K562 (cell line): ENCODE results near the gene FAM53A. TPM values are rescaled to one million over a fixed set of nuclear protein-coding genes. Genes with fewer than 3 reads are reported as not detected.
A peak's percentile ranks its signal among the peaks of the same experiment; 100 is the strongest.

ENCODE experiments used
- ADNP ChIP-seq: fragments of 200-800 bp; sonication (Bioruptor generic); IDR thresholded peaks from 2 replicates; pipeline ENCODE4 v1.6.1; 2016; ENCODE audit warnings: missing genetic modification characterization, missing compliant biosample characterization
- BRD4 ChIP-seq: fragments of 200-600 bp; sonication (generic); IDR thresholded peaks from 2 replicates; pipeline ENCODE4 v1.6.1; 2017; ENCODE audit warnings: inconsistent platforms
- CXXC5 ChIP-seq: fragments of 250-450 bp; sonication (Bioruptor Pico); IDR thresholded peaks from 2 replicates; pipeline ENCODE4 v1.8.0; 2022; ENCODE audit warnings: inconsistent platforms, mild to moderate bottlenecking, moderate library complexity
- HDAC2 ChIP-seq: fragments of 450-650 bp; IDR thresholded peaks from 2 replicates; pipeline ENCODE4 v1.6.1; 2016; ENCODE audit warnings: mild to moderate bottlenecking
- PHF8 ChIP-seq: fragments of 200-600 bp; sonication (generic); IDR thresholded peaks from 2 replicates; pipeline ENCODE4 v1.6.1; 2012; ENCODE audit warnings: mixed run types, mild to moderate bottlenecking, inconsistent platforms, low read length, moderate library complexity, borderline replicate concordance
- SP1 ChIP-seq: sonication (generic); formaldehyde crosslinking; IDR thresholded peaks from 2 replicates; pipeline ENCODE4 v1.8.1; 2022; ENCODE audit warnings: mild to moderate bottlenecking, missing genetic modification reagents
- SREBF1 ChIP-seq: fragments of 150-350 bp; IDR thresholded peaks from 2 replicates; pipeline ENCODE4 v1.6.1; 2014; ENCODE audit warnings: antibody characterized with exemption, low read depth, low read length, borderline replicate concordance
- polyA plus RNA-seq, 8 experiments: library from polyadenylated mRNA; depleted of rRNA in 4 of 8; stranded (reverse) in 5 of 8; unstranded in 3 of 8; fragments of >200 nt; fragmentation: Nextera tagmentation in 2 of 8; fragmentation: Illumina TruSeq in 1 of 8; extraction: Ambion mirVana in 2 of 8; extraction: Trizol in 1 of 8; gene quantifications; 2 replicates each; pipeline versions ENCODE4 v1.2.1 to v1.2.3, GENCODE V29; 2011 to 2014; ENCODE audit warnings: inconsistent platforms in 1 of 8, missing spikeins in 1 of 8
- total RNA-seq, 7 experiments: library from RNA; depleted of rRNA in 6 of 7; stranded (reverse); fragments of >200 nt in 6 of 7; fragmentation: Illumina TruSeq in 2 of 7; extraction: Trizol in 2 of 7; gene quantifications; 2 replicates each; pipeline versions ENCODE4 v1.2.1 to v1.2.3, GENCODE V29; 2011 to 2021; ENCODE audit warnings: low replicate concordance in 1 of 7
- TF ChIP-seq, protein P1 (sequence below): fragments of 250-450 bp; sonication (Bioruptor Pico); IDR thresholded peaks from 2 replicates; pipeline ENCODE4 v1.5.0; 2021
- TF ChIP-seq, protein P2 (sequence below), 2 experiments: IDR thresholded peaks; 2 replicates each; pipeline ENCODE4 v1.6.1; 2011; ENCODE audit warnings: borderline replicate concordance in 1 of 2, control low read depth in 1 of 2, low read depth in 1 of 2, low read length in 1 of 2, mild to moderate bottlenecking in 1 of 2, mixed read lengths in 1 of 2, moderate library complexity in 1 of 2; ENCODE audit not compliant: insufficient read depth in 1 of 2, insufficient read length in 1 of 2, poor library complexity in 1 of 2, severe bottlenecking in 1 of 2; ENCODE audit errors: extremely low read depth in 1 of 2
- TF ChIP-seq, protein P3 (sequence below): IDR thresholded peaks from 2 replicates; pipeline ENCODE4 v1.6.1; 2016; ENCODE audit warnings: missing genetic modification characterization, missing compliant biosample characterization
- TF ChIP-seq, protein P4 (sequence below): sonication (generic); formaldehyde crosslinking; IDR thresholded peaks from 2 replicates; pipeline ENCODE4 v1.8.0; 2022; ENCODE audit warnings: mild to moderate bottlenecking, missing genetic modification reagents
- TF ChIP-seq, protein P5 (sequence below): fragments of 250-450 bp; sonication (Bioruptor Pico); IDR thresholded peaks from 2 replicates; pipeline ENCODE4 v1.8.0; 2022; ENCODE audit warnings: inconsistent platforms
- TF ChIP-seq, protein P6 (sequence below): fragments of 250-450 bp; sonication (Bioruptor Pico); IDR thresholded peaks from 2 replicates; pipeline ENCODE4 v1.5.0; 2021; ENCODE audit warnings: mild to moderate bottlenecking, borderline replicate concordance
- TF ChIP-seq, protein P7 (sequence below): sonication (generic); formaldehyde crosslinking; IDR thresholded peaks from 2 replicates; pipeline ENCODE4 v1.8.1; 2023; ENCODE audit warnings: mild to moderate bottlenecking, missing genetic modification reagents

FAM53A gene
- total and polyA plus RNA-seq, 9 of the 15 experiments (the other 6 are each of a cell fraction or from before 2014, with no cell fraction given) = 0.53 to 2.7 (median 1.4) TPM; not detected in 2

DNA sequence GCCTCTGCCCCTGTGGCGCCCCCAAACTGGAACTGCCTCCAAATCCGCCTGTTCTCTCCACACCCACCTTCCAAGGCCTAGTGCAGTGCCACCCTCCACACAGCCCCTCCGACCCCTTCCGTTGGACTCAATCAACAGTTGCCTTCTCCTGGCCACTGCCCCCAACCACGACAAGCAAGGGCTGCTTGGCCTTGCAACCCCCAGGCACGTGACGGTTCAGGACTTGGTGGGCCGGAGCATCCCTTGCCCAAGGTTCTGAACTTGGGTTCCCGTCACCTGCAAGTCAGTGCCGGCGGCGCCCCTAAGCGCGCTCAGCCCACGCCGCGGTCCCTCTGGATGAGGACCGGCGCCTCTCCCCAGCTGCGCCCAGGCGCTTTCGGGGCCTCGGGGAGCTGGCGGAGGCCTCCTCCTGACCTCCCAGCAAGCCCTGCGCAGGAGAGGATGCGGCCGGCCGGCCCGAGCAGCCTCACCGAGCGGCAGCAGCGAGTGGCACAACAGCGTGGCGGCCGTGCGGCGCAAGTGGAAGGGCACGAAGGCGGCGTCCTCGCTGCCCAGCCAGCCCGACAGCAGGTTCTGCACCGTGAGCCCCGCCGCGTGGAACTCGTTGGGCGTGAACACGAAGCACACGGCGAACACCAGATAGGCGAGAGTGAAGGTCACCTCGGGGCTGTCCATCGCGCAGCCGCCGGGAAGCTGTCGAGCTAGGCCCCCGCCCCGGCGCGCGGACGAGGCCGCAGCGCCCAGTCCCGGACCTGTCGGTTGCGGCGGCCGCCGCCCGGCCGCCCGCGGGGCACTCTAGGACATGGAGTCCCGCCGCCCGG is 36.3 kb upstream of the FAM53A start (continued):
- TF ChIP-seq, protein P1, sequence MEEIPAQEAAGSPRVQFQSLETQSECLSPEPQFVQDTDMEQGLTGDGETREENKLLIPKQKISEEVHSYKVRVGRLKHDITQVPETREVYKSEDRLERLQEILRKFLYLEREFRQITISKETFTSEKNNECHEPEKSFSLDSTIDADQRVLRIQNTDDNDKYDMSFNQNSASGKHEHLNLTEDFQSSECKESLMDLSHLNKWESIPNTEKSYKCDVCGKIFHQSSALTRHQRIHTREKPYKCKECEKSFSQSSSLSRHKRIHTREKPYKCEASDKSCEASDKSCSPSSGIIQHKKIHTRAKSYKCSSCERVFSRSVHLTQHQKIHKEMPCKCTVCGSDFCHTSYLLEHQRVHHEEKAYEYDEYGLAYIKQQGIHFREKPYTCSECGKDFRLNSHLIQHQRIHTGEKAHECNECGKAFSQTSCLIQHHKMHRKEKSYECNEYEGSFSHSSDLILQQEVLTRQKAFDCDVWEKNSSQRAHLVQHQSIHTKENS (CRISPR knock-in tag) = no peak
- TF ChIP-seq, protein P2, sequence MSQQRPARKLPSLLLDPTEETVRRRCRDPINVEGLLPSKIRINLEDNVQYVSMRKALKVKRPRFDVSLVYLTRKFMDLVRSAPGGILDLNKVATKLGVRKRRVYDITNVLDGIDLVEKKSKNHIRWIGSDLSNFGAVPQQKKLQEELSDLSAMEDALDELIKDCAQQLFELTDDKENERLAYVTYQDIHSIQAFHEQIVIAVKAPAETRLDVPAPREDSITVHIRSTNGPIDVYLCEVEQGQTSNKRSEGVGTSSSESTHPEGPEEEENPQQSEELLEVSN (IDR thresholded peaks at IDR 0.05; ENCODE audit: borderline replicate concordance in 1 of 2, extremely low read depth in 1 of 2, insufficient read depth in 1 of 2, insufficient read length in 1 of 2, low read depth in 1 of 2, low read length in 1 of 2, poor library complexity in 1 of 2, severe bottlenecking in 1 of 2) = peak; percentile 44 to 54
- peak; percentile 54; the same call in 1 of the 2 replicates for TF ChIP-seq SP1 (CRISPR knock-in tag)
- no peak for TF ChIP-seq ADNP (tag)
- TF ChIP-seq, protein P3, sequence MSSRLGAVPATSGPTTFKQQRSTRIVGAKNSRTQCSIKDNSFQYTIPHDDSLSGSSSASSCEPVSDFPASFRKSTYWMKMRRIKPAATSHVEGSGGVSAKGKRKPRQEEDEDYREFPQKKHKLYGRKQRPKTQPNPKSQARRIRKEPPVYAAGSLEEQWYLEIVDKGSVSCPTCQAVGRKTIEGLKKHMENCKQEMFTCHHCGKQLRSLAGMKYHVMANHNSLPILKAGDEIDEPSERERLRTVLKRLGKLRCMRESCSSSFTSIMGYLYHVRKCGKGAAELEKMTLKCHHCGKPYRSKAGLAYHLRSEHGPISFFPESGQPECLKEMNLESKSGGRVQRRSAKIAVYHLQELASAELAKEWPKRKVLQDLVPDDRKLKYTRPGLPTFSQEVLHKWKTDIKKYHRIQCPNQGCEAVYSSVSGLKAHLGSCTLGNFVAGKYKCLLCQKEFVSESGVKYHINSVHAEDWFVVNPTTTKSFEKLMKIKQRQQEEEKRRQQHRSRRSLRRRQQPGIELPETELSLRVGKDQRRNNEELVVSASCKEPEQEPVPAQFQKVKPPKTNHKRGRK = no peak
- TF ChIP-seq, protein P4, sequence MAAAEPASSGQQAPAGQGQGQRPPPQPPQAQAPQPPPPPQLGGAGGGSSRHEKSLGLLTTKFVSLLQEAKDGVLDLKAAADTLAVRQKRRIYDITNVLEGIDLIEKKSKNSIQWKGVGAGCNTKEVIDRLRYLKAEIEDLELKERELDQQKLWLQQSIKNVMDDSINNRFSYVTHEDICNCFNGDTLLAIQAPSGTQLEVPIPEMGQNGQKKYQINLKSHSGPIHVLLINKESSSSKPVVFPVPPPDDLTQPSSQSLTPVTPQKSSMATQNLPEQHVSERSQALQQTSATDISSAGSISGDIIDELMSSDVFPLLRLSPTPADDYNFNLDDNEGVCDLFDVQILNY = 0 out of 2 replicates have a peak, but pooled peaks have one; percentile 78
- TF ChIP-seq, protein P5, sequence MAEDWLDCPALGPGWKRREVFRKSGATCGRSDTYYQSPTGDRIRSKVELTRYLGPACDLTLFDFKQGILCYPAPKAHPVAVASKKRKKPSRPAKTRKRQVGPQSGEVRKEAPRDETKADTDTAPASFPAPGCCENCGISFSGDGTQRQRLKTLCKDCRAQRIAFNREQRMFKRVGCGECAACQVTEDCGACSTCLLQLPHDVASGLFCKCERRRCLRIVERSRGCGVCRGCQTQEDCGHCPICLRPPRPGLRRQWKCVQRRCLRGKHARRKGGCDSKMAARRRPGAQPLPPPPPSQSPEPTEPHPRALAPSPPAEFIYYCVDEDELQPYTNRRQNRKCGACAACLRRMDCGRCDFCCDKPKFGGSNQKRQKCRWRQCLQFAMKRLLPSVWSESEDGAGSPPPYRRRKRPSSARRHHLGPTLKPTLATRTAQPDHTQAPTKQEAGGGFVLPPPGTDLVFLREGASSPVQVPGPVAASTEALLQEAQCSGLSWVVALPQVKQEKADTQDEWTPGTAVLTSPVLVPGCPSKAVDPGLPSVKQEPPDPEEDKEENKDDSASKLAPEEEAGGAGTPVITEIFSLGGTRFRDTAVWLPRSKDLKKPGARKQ = no peak
- TF ChIP-seq CXXC5 (CRISPR knock-in tag) = peak; percentile 59
- TF ChIP-seq, protein P6, sequence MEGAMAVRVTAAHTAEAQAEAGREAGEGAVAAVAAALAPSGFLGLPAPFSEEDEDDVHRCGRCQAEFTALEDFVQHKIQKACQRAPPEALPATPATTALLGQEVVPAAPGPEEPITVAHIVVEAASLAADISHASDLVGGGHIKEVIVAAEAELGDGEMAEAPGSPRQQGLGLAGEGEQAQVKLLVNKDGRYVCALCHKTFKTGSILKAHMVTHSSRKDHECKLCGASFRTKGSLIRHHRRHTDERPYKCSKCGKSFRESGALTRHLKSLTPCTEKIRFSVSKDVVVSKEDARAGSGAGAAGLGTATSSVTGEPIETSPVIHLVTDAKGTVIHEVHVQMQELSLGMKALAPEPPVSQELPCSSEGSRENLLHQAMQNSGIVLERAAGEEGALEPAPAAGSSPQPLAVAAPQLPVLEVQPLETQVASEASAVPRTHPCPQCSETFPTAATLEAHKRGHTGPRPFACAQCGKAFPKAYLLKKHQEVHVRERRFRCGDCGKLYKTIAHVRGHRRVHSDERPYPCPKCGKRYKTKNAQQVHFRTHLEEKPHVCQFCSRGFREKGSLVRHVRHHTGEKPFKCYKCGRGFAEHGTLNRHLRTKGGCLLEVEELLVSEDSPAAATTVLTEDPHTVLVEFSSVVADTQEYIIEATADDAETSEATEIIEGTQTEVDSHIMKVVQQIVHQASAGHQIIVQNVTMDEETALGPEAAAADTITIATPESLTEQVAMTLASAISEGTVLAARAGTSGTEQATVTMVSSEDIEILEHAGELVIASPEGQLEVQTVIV (CRISPR knock-in tag) = no peak
- TF ChIP-seq, protein P7, sequence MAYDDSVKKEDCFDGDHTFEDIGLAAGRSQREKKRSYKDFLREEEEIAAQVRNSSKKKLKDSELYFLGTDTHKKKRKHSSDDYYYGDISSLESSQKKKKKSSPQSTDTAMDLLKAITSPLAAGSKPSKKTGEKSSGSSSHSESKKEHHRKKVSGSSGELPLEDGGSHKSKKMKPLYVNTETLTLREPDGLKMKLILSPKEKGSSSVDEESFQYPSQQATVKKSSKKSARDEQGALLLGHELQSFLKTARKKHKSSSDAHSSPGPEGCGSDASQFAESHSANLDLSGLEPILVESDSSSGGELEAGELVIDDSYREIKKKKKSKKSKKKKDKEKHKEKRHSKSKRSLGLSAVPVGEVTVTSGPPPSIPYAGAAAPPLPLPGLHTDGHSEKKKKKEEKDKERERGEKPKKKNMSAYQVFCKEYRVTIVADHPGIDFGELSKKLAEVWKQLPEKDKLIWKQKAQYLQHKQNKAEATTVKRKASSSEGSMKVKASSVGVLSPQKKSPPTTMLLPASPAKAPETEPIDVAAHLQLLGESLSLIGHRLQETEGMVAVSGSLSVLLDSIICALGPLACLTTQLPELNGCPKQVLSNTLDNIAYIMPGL = no peak
- TF ChIP-seq BRD4 = no peak
- 0 out of 2 replicates have a peak, but pooled peaks have one; percentile 31 for TF ChIP-seq SREBF1
- TF ChIP-seq HDAC2 = no peak
- peak; percentile 69; the same call in 1 of the 2 replicates for TF ChIP-seq PHF8
